Measurements from ENCODE around the gene ARFGAP1.
"Not testable (repeated sequence)": the region's sequence is repeated elsewhere in the genome, so short reads cannot be mapped to it uniquely, and the experiment has no call there.

Gene ARFGAP1

DNA sequence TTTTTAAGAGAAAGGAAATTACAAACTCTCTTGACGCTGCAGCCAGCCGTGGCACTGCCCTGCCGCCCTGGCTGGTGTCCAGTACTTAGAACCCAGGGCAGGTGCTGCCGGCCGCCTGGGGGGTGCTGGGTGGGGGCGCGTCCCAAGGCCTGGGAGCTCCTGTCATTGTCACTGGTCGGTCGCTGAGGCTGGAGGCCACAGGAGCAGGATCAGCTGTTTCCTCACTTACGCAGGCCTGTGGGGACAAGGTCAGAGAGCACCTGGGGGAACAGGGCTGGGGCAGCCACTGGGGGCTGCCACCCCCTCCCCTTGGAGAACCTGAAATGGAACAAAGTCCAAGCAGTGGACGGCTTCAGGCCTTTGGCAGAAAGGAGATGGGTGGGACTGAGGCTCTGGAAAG lies 31.3 kb upstream of the ARFGAP1 start:
- DNase-seq: no peak

- no peak for DNase-seq
Observed at GRCh38 chr20:63242736-63243135, 29.9 kb upstream of the ARFGAP1 start.

DNA sequence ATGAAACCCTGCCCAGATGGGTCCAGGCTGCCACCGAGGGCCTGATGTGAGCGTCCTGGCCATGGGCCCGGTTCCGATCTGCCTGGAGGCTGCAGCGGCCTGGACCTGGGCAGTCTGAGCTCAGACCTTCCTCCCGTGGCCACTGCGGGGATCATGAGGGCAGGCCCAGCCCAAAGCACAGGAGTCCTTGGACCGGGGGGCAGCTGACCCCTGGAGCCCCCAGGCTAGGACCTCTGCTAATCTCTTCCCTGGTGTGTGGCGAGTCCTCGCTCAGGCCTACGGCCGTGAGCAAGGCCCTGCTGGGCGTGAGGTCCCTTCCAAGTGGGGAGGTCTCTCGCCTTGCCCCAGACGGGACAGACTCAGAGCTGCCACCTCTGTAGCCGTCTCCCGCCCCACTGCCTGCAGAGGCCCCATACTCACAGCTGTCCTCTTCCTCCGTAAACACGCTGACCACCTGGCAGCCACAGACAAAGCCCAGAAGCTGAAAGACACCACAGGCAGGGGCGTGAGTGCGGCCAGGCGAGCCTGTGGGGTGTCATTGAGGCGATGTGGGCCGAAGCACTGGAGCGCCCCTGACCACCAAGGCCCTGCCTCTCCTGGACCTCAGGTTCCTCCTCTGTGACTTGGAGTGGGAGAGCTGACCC lies 28.9 kb upstream of the ARFGAP1 start:
- DNase-seq: no peak

DNA sequence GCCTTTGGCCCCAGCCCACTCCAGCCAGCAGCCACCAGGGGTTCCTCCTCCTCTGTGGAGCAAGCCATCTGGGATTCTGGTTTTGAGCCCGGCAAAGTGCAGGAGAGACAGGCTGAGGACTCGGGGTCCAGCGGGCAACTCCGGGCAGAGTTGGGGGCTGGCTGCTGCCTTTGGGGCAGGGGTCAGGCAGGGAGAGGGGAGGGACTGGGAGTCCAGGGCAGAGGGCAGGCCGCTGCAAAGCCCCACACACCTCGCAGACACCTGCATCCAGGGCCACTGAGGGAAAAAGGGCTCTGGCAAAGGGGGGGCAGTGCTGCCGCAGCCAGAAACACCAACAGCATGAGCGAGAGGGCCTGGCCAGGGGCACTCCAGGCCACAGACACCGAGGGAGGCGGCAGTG lies 28.1 kb upstream of the ARFGAP1 start:
- no peak for DNase-seq

- DNase-seq: no peak
Observed at GRCh38 chr20:63246490-63247288, 25.9 kb upstream of the ARFGAP1 start.

GRCh38 chr20:63247671-63248228 lies 24.9 kb upstream of the ARFGAP1 start:
- no peak for DNase-seq

- DNase-seq: no peak
Observed at GRCh38 chr20:63248835-63249591, 23.6 kb upstream of the ARFGAP1 start.

DNA sequence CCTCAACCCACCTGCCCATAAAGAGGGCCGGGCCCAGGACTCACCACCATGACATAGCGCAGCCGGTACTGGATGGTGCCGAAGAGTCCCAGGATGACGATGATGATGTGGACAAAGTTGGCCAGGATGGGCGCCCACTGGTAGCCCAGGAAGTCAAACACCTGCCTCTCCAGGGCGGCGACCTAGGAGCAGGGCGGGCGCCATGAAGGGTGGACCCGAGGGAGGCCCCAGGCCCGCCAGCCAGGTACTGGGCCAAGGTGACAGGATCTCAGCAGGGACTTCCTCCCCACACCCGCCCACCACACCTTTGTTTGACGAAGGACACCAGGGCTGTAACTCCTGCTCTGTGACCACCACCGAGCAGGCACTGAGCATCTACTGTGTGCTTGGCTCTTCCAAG lies 22.7 kb upstream of the ARFGAP1 start:
- DNase-seq: no peak

DNA sequence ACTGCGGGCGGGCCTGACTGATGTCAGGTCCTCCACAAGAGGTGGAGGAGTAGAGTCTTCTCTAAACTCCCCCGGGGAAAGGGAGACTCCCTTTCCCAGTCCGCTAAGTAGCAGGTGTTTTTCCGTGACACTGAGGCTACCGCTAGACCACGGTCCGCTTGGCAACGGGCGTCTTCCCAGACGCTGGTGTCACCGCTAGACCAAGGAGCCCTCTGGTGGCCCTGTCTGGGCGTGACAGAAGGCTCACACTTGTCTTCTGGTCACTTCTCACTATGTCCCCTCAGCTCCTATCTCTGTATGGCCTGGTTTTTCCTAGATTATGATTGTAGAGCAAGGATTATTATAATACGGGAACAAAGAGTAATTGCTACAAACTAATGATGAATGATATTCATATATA lies 21.3 kb upstream of the ARFGAP1 start:
- DNase-seq: not testable (repeated sequence)

GRCh38 chr20:63252284-63252711 lies 20.3 kb upstream of the ARFGAP1 start:
- DNase-seq: no peak

DNA sequence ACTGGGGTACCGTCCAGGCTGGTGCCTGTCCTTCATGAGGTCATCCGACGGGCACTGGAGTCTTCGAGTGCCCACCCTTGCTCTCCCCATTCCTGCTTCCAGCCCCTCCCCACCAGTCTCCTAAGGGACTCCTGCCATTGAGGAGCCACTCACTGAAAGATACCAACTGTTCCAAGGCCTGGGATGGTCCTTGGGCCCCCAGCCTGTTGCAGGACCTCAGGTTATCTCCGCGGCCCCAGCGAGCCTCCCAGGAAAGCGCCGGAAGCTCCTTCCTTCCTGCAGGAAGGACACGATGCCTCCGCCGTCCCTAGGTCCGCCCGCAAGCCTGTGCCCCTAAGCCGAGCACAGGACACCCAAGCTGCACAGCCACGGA lies 19.6 kb upstream of the ARFGAP1 start:
- no peak for DNase-seq

DNA sequence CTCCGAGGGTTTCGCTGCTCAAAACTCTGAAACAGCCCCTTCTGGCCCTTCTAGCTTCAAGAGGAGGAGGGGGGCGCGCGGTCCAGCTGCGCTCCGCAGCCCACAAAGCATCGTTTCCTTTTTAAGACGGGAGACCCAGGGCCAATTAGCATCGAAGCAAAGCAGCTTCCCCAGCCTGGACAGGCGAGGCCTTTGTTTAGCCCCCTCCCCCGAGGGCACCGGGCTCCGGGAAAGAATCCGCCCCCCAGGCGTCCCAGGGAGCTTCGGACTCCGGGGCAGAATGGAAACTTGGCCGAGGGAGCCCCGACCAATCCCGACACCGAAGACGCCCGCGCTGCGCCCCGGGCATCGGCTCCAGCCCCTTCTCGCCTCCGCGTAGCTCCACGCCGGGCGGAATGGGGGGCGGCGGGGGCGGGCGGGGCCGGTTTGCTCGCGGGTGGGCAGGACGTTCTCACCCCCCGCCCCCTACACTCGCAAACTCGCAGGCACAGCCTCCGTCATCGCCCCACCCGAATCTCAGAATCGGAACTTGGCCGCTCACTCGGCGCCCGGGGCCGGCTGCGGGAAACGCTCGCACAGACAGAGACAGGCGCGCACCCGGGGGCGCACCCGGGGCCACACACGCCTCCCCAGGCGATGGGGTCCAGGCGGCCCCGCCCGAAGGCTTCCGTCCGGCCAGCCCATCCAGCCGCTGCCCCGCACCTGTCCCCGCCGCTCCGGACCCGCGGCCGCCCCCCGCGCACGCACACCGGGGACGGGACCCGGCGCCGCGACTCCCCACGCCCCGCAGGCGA lies 19.0 kb upstream of the ARFGAP1 start:
- DNase-seq: no peak

DNA sequence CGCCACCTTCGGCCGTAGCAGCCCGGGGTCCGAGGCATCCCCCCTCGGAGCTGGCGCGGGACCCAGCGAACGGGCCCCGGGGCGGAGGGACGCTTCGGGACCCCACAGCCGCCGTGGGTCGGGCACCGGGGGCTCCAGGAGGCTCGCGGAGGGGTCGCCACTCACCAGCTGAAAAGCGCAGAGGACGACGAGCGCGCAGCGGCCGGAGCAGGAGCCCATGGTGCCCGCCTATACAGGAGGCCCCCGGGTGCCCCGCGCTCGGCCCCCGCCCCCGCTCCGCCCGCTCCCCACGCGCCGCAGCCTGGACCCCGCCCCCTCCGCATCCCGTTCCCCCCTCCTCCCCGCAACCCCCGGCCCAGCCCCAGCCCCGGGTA lies 18.4 kb upstream of the ARFGAP1 start, which contains the start of gene NKAIN4:
Gene NKAIN4, minus strand, starts transcription at position 232 of the 374 bp plus-strand sequence. Its CDS starts 13 bp downstream, at position 219.
- DNase-seq: no peak

DNA sequence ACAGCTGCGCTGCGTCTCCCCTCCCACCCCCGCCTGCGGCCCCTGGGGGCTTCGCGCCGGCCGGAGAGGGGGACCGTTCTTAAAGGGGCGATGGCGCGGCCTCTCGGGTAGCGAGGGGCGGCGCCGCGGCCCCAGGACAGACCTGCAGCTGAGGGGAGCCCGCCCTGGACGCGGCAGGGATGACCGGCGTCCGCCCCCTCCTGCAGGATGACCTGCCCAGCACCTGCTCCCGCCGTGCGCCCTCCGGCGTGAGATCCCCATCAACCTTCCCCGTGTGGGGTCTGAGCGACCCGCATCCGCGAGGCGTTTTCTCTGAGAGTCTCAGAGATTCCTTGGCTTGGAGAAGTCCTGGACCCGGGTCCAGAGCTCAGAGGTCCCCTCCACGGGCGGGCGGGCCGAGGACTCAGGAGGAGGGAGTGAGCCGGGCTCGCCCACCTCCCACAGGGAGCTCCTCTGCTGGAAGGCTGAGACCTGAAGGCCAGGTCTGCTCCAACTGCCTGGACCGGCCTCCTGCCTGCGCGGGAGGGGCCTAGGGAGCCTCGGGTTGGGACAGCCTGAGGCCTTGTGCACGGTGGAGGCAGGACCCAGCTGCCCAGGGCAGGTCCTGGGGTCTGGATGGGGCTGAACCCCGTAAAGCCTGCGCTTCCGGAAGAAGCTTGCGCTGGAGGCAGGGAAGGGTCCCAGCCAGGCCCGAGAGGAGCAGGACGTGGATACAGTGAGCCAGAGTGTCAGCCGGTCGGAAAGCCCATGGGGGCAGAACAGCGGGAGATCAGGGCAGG lies 17.8 kb upstream of the ARFGAP1 start:
- DNase-seq: no peak

DNA sequence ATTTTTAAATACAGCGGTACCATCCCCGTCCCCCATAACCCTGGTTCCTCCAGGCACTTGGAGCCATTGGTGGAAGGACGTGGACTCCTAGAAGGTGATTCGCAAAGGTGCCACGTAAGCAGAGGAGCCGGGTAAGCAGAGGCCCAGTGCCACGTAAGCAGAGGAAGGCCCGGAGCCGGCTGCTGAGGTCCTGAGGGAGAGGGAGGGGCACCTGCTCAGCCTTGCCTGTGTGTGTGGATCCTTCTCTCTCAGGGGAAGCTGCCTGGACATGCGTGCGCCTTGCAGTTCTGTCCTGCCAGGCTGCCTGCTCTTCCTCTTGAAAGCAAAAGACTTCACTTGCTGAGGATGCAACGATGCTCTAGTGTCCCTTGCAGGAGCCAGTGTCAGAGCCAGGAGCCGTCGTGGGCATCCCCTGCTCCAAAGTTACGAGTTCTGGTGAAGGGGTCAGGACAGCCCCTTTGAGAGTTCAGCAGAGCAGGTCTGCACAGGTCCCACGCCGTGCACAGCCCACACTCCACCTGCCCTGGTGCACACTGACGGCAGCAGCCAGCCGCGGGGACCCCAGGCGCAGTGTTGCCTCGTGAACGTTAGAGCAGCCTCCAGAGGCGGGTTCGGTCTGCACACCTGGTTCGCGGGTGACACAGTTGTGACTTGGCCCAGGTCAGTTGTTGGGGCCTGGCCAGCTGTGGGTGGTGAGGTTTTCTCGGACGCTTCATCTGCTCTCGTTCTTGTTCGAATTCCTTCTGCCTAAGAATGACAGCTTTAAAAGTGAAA lies 16.5 kb upstream of the ARFGAP1 start:
- DNase-seq: no peak

DNA sequence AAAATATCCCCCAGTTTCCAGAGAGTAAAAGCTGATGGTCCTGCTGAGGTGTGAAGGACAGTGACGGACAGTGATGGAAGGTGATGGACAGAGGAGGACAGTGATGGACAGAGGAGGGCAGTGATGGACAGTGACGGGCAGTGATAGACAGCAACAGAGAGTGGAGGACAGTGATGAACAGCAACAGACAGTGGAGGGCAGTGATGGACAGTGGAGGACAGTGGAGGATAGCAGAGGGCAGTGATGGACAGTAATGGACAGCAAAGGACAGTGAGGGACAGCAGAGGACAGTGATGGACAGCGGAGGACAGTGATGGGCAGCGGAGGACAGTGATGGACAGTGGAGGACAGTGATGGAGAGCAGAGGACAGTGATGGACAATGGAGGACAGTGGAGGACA lies 15.7 kb upstream of the ARFGAP1 start:
- DNase-seq: no peak

GRCh38 chr20:63257629-63258028 lies 15.0 kb upstream of the ARFGAP1 start:
- no peak for DNase-seq

DNA sequence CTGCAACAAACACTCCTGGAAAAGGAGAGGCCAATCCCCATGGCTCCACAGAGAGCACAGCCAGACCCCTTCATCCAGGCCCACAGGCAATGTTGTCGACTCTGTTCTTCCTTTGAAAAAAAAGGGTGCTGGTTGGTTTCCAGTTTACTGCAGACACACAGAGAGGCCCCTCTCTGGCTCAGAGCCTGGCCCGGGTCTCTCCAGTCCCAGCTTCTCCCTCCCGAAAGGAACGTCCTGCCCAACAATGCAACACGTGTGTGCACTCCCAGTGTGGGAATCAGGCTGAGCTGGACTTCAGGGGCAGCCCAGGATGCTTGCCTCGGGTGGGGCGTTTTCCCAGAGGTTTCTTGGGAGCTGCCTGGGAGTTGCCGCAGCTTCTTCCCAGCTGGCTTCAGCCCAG lies 13.8 kb upstream of the ARFGAP1 start:
- no peak for DNase-seq

DNA sequence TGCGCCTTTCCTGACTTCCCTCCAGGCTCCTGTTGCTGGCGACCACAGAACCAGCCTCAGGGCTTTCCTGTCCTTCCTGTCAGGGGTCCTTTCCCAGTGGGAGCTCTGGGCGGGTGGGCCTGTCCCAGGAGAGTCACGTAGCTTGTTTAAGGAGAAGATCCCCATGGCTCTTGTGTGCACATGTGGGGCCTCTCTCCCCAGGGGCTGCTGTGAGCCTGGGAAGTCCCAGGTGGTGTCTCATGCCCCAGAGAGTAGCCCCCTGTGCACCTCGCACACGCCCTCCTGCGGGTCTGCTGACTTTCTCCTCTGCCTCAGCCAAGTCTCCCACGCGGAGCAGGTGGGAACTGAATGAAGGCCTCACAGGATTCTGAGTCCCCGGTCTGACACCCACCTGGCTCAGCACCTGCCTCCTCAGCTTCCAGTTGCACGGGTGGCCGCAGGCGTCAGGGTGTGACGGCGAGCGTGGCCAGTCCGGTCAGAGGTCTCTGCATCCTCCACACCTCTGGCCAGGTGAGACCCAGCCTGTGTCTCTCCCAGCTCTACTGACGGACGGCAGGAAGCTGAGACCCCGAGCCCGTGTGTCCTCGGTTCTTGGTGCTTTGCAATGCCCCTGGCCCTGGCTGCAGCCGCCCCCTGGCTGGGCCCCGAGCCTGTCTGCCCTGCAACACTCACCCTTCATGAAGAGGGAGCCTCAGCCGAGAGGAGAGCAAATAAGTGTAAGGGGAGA lies 12.7 kb upstream of the ARFGAP1 start:
- no peak for DNase-seq

DNA sequence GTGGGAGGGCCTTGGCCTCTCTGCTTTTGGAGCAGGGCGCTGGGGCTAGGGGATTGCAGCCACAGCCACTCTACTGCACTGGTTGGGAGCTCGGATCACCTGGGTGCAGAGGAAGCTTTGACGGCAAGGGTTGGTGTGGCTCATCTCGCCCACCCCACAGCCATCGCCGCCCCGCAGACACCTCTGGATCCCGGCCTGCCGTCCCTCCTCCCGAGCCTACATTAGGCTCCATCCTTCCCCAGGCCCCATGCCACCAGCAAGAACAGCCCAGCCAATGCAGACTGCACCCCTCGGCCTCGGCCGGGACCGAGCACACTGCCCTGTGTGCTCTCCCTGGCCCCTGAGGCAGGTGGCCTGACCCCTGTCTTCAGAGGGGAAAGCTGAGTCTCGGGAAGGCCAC lies 12.1 kb upstream of the ARFGAP1 start:
- no peak for DNase-seq

Data from SIG-M5 (cell line).